Dendritic cell treated with granulocyte-macrophage colony-stimulating factor and Interleukin-4, amounts not matched to agents 40 ng/mL and 50 ng/mL, for 4 days (primary cell): ENCODE results near the gene PSMD10.

Experiments used
- H3K27ac Mint-ChIP-seq: one replicate; pipeline ENCODE4 v1.8.0; 2022; ENCODE audit warnings: mild to moderate bottlenecking, mixed read lengths
- H3K27me3 Mint-ChIP-seq: one replicate; pipeline ENCODE4 v1.8.0; 2022; ENCODE audit warnings: mild to moderate bottlenecking, mixed read lengths
- H3K36me3 Mint-ChIP-seq: one replicate; pipeline ENCODE4 v1.8.0; 2022; ENCODE audit warnings: low read depth, mixed read lengths
- H3K4me1 Mint-ChIP-seq: one replicate; pipeline ENCODE4 v1.8.0; 2022; ENCODE audit warnings: low read depth, mixed read lengths
- H3K4me3 Mint-ChIP-seq: one replicate; pipeline ENCODE4 v1.8.0; 2022; ENCODE audit warnings: mild to moderate bottlenecking, moderate library complexity, mixed read lengths
- H3K9me3 Mint-ChIP-seq: one replicate; pipeline ENCODE4 v1.8.0; 2022; ENCODE audit warnings: mixed read lengths
- intact Hi-C: fragments of 100-400 bp; cut with micrococcal nuclease; formaldehyde crosslinking; loops from one replicate; pipeline ENCODE4 v1.15.0; 2022

The PSMD10 gene

DNA sequence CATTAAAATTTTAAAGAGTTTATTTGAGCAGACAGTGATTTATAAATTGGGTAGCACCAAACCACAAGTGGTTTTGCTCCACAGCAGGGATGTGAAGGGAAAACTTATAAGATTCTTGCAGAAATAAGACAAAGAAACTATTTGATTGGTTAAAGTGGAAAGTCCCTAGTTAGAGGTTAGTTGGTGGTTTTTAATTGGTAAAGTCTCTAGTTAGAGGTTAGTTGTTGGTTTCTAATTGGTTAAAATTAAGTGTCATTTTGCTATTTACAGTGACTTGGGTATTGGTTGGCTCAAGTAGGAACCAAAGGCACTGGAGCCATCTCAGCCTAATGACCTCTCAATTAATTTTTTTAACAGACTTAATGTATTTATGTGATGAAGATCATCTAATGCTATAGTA is 23.2 kb upstream of the PSMD10 start:
- H3K27me3 Mint-ChIP-seq: no peaks in the 10 kb centered on the region
- peaks cover 10% of the 10 kb centered on the region for H3K9me3 Mint-ChIP-seq
- intact Hi-C loops: no loop called here
- H3K36me3 Mint-ChIP-seq: no peaks in the 10 kb centered on the region
- no peak overlapping the region for H3K4me3 Mint-ChIP-seq
- H3K27ac Mint-ChIP-seq: no peak overlapping the region
- no peaks in the 10 kb centered on the region for H3K4me1 Mint-ChIP-seq

- Mint-ChIP-seq H3K9me3 (no peaks in the 10 kb centered on the region), H3K4me3 (no peak overlapping the region), H3K4me1 (peaks cover 5% of the 10 kb centered on the region), H3K27ac (no peak overlapping the region), H3K36me3 (no peaks in the 10 kb centered on the region), H3K27me3 (no peaks in the 10 kb centered on the region)
- intact Hi-C loops: no loop called here
Measured at GRCh38 chrX:108105473-108105872, 14.1 kb upstream of the PSMD10 start.

GRCh38 chrX:108097380-108097779 is 6.0 kb upstream of the PSMD10 start:
- intact Hi-C loops: no loop called here
- Mint-ChIP-seq H3K4me1 (no peaks in the 10 kb centered on the region), H3K36me3 (no peaks in the 10 kb centered on the region)

GRCh38 chrX:108091878-108092291 is 543 bp upstream of the PSMD10 start:
- no peak overlapping the region for H3K4me3 Mint-ChIP-seq
- intact Hi-C loops: no loop called here
- H3K27ac Mint-ChIP-seq: no peak overlapping the region
- no peaks in the 10 kb centered on the region for H3K27me3 Mint-ChIP-seq
- no peaks in the 10 kb centered on the region for H3K4me1 Mint-ChIP-seq
- H3K36me3 Mint-ChIP-seq: peaks cover 11% of the 10 kb centered on the region
- H3K9me3 Mint-ChIP-seq: no peaks in the 10 kb centered on the region

More at GRCh38 chrX:108097380-108097779, 6.0 kb upstream of the PSMD10 start:
- no peak overlapping the region for H3K27ac Mint-ChIP-seq
- no peaks in the 10 kb centered on the region for H3K27me3 Mint-ChIP-seq
- no peak overlapping the region for H3K4me3 Mint-ChIP-seq
- H3K9me3 Mint-ChIP-seq: no peaks in the 10 kb centered on the region

DNA sequence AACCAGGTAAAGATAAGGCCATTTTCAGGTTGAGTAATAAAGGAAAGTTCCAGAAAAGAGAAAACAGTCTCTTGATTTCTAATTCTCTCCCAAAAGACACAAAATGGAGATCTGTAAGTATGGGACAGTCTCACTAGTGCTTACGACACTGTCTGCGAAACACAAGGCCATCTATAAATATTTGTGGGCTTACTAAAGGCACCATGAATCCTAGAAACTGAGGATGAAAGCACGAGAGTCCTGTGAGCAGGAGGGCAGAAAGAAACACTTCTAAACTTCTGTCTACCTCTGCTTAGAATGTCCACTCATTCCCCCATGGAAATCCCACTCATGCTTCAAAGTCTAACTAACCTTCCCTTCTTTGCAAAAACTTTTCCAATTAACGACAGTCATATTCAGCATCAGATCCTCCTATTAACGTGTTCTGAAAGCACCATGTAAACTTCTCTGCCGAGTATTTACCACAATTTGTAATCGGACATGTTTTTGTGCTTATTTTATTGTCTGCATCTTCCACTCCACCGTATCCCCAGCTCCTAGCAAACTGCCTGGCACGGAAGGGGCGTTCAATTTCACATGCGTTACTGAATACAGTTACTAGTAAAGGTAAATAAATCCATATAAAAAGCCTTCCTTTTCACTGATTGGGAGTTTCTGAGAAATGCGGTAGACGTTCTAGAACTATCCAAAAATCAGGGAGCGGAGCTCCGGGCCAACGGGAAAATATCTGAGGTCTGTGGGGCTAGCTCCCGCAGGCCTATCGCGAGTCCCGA is 665 bp downstream of the PSMD10 start:
- Mint-ChIP-seq H3K27ac (no peak overlapping the region), H3K9me3 (no peaks in the 10 kb centered on the region), H3K27me3 (no peaks in the 10 kb centered on the region), H3K4me1 (no peaks in the 10 kb centered on the region), H3K4me3 (no peak overlapping the region), H3K36me3 (peaks cover 18% of the 10 kb centered on the region)
- intact Hi-C loops: no loop called here

- H3K36me3 Mint-ChIP-seq: peaks cover 27% of the 10 kb centered on the region
- H3K27ac Mint-ChIP-seq: no peak overlapping the region
- H3K4me1 Mint-ChIP-seq: no peaks in the 10 kb centered on the region
- intact Hi-C loops: no loop called here
- H3K27me3 Mint-ChIP-seq: no peaks in the 10 kb centered on the region
- H3K4me3 Mint-ChIP-seq: no peak overlapping the region
- H3K9me3 Mint-ChIP-seq: no peaks in the 10 kb centered on the region
Measured at GRCh38 chrX:108088511-108088910, 2.8 kb downstream of the PSMD10 start.

DNA sequence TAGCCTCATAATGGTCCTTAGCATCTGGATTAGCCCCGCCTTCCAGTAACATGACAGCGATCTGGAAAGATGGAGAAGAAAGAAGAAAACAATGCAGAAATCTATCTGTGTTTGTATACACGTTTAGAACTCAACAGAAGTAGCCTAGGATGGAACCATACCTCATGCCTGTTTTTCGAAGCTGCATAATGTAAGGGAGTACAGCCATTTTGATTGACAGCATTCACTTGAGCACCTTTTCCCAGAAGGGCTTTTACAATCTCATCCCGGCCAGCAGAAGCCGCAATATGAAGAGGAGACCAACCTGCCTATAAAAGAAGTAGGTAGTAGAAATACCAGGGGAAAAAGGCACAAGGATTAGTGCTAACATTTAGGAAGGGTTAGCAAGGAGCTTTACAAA is 3.5 kb downstream of the PSMD10 start:
- Mint-ChIP-seq H3K4me1 (no peaks in the 10 kb centered on the region), H3K4me3 (no peak overlapping the region), H3K27ac (no peak overlapping the region), H3K27me3 (no peaks in the 10 kb centered on the region), H3K36me3 (peaks cover 27% of the 10 kb centered on the region), H3K9me3 (no peaks in the 10 kb centered on the region)
- intact Hi-C loops: no loop called here

- H3K4me3 Mint-ChIP-seq: no peak overlapping the region
- no peak overlapping the region for H3K27ac Mint-ChIP-seq
- H3K36me3 Mint-ChIP-seq: peaks cover 13% of the 10 kb centered on the region
- no peaks in the 10 kb centered on the region for H3K9me3 Mint-ChIP-seq
- intact Hi-C loops: no loop called here
- H3K27me3 Mint-ChIP-seq: no peaks in the 10 kb centered on the region
- no peaks in the 10 kb centered on the region for H3K4me1 Mint-ChIP-seq
Measured at GRCh38 chrX:108081110-108081509, 10.2 kb downstream of the PSMD10 start.

DNA sequence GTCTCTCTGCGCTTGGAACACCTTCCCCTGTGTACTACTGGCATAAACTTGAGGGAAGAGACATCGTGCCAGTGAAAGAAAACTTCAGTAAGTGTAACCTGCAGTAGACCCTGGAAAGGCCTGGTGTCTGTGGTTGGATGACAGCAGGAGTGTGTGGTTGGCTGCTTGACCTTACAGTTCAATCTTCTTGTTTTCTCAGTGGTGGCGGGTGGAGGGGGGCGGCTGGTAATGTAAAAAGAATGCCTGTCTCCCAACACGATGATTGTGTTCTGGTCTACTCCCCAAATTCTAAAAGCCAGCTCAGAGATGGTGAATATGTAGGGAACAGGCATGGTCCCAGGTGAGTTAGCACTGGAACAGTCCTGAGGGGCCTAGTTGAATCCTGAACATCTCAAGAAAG is 18.6 kb downstream of the PSMD10 start:
- Mint-ChIP-seq H3K4me3 (no peak overlapping the region), H3K4me1 (no peaks in the 10 kb centered on the region), H3K27ac (no peak overlapping the region), H3K9me3 (no peaks in the 10 kb centered on the region), H3K27me3 (peaks cover 9% of the 10 kb centered on the region), H3K36me3 (no peaks in the 10 kb centered on the region)
- intact Hi-C loops: loop anchor here (1.0 kb wide), 1 partner anchor 52 kb away; no protein-coding TSS in a partner anchor

- H3K36me3 Mint-ChIP-seq: no peaks in the 10 kb centered on the region
- no peaks in the 10 kb centered on the region for H3K9me3 Mint-ChIP-seq
- no peak overlapping the region for H3K4me3 Mint-ChIP-seq
- H3K4me1 Mint-ChIP-seq: no peaks in the 10 kb centered on the region
- H3K27me3 Mint-ChIP-seq: peaks cover 9% of the 10 kb centered on the region
- intact Hi-C loops: no loop called here
- no peak overlapping the region for H3K27ac Mint-ChIP-seq
Measured at GRCh38 chrX:108071578-108071977, 19.8 kb downstream of the PSMD10 start.

DNA sequence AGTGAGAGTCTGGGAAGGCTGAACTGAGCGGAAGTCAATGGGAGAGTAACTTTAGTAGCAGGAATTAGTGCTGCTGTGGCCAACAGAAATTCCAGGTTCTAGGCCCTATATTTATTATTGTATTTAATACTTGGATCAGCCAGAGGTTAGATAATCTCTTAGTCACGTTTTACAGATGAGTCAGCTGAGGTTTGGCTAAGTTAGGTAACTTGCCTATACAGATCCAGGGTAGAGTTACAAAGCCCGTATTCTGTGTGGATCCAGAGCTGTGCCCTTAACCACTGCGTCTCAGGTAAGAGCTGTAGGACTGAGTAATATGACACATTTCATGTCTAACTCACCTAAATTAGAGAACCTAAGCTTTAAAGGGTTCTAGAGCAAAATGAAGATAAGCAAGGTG is 20.5 kb downstream of the PSMD10 start:
- no peaks in the 10 kb centered on the region for H3K36me3 Mint-ChIP-seq
- H3K27me3 Mint-ChIP-seq: peaks cover 9% of the 10 kb centered on the region
- no peaks in the 10 kb centered on the region for H3K4me1 Mint-ChIP-seq
- no peak overlapping the region for H3K4me3 Mint-ChIP-seq
- no peaks in the 10 kb centered on the region for H3K9me3 Mint-ChIP-seq
- no peak overlapping the region for H3K27ac Mint-ChIP-seq
- intact Hi-C loops: no loop called here

DNA sequence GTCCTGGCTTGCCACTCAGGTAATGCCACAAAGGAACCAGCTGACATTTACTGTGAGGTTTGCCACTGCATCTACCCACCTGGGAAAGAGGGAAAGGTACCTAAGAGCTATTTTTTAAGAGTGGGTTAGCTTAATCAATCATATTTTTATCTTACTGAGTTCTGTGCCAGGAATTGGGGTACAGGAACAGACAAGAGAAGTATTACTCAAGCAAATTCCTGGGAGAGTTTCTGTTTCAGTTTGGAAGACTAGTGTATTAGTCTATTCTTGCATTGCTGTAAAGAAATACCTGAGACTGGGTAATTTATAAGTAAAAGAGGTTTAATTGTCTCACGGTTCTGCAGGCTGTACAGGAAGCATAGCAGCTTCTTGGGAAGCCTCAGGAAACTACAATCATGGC is 23.2 kb downstream of the PSMD10 start:
- Mint-ChIP-seq H3K4me1 (no peaks in the 10 kb centered on the region), H3K36me3 (no peaks in the 10 kb centered on the region), H3K27ac (no peak overlapping the region), H3K9me3 (no peaks in the 10 kb centered on the region), H3K4me3 (no peak overlapping the region), H3K27me3 (peaks cover 3% of the 10 kb centered on the region)
- intact Hi-C loops: no loop called here

- H3K27ac Mint-ChIP-seq: no peak overlapping the region
- no peaks in the 10 kb centered on the region for H3K4me1 Mint-ChIP-seq
- H3K36me3 Mint-ChIP-seq: no peaks in the 10 kb centered on the region
- intact Hi-C loops: no loop called here
- no peaks in the 10 kb centered on the region for H3K9me3 Mint-ChIP-seq
- H3K4me3 Mint-ChIP-seq: no peak overlapping the region
- peaks cover 3% of the 10 kb centered on the region for H3K27me3 Mint-ChIP-seq
Measured at GRCh38 chrX:108064613-108065012, 26.7 kb downstream of the PSMD10 start.

- Mint-ChIP-seq H3K36me3 (no peaks in the 10 kb centered on the region), H3K4me3 (no peak overlapping the region), H3K9me3 (no peaks in the 10 kb centered on the region), H3K4me1 (no peaks in the 10 kb centered on the region), H3K27ac (no peak overlapping the region), H3K27me3 (peaks cover 1% of the 10 kb centered on the region)
- intact Hi-C loops: no loop called here
Measured at GRCh38 chrX:108064001-108064400, 27.3 kb downstream of the PSMD10 start.

DNA sequence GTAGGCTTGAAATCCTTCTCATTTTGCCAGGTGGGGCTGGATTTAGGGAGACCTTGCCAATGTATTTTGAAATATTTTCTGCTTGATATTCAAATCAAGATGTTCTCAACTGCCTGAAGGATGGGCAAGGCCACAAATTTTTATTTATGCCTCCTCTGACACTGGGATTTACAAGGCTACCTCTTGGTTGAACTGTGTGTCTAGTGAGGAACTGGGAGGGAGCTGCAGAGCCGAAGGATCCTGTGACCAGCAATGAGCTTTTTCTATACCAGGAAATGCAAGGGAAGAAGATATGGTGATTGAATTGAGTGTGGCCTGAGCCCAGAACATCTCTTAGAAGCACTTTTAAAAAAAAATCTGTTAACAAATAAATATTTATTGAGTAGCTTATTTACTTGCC is 31.5 kb downstream of the PSMD10 start:
- Mint-ChIP-seq H3K27ac (no peak overlapping the region), H3K36me3 (no peaks in the 10 kb centered on the region), H3K27me3 (peaks cover 1% of the 10 kb centered on the region), H3K4me1 (no peaks in the 10 kb centered on the region), H3K4me3 (no peak overlapping the region), H3K9me3 (no peaks in the 10 kb centered on the region)
- intact Hi-C loops: no loop called here
